Measurements from ENCODE around the gene CYB561D1. TPM values are rescaled to one million over a fixed set of nuclear protein-coding genes. Genes with fewer than 3 reads are reported as not detected.

The CYB561D1 gene
- total RNA-seq, 1 donor, result 10.5 TPM

- Histone ChIP-seq H3K4me1 (ENCODE audit: insufficient read depth, low read length) (peaks cover 11% of the 10 kb centered on the region), H3K9me3 (ENCODE audit: low read depth, low read length) (no peaks in the 10 kb centered on the region), H3K27me3 (ENCODE audit: insufficient read depth, low read length) (no peaks in the 10 kb centered on the region), H2AFZ (ENCODE audit: low read length) (no peak overlapping the region), H3K36me3 (ENCODE audit: insufficient read depth, low read length) (peaks cover 15% of the 10 kb centered on the region), H3K27ac (ENCODE audit: low read depth, low read length) (no peak overlapping the region), H3K79me2 (ENCODE audit: insufficient read depth, low read length) (peaks cover 22% of the 10 kb centered on the region), H3K4me3 (ENCODE audit: insufficient read depth, low read length) (no peak overlapping the region), H3K4me2 (ENCODE audit: insufficient read depth, low read length) (no peak overlapping the region), H4K20me1 (ENCODE audit: insufficient read depth, low read length) (peaks cover 5% of the 10 kb centered on the region)
- TF ChIP-seq CTCF (IDR thresholded peaks at IDR 0.05; ENCODE audit: extremely low read depth, low read depth, low read length), result no peak
- DNase-seq (ENCODE audit: insufficient read length, low spot score, missing footprints), result peak; percentile 6
These were observed 2.5 kb upstream of the CYB561D1 start for GRCh38 chr1:109491372-109491771.

- H3K27ac ChIP-seq (ENCODE audit: low read depth, low read length), result no peak overlapping the region
- H3K79me2 ChIP-seq (ENCODE audit: insufficient read depth, low read length), result peaks cover 32% of the 10 kb centered on the region
- DNase-seq (ENCODE audit: insufficient read length, low spot score, missing footprints), result peak; percentile 37
These were observed 1.1 kb upstream of the CYB561D1 start for GRCh38 chr1:109492779-109493178.

GRCh38 chr1:109493227-109493626, 667 bp upstream of the CYB561D1 start:
- Histone ChIP-seq H2AFZ (ENCODE audit: low read length) (peak overlapping the region; percentile 99), H3K9me3 (ENCODE audit: low read depth, low read length) (no peaks in the 10 kb centered on the region), H3K79me2 (ENCODE audit: insufficient read depth, low read length) (peaks cover 36% of the 10 kb centered on the region), H3K4me3 (ENCODE audit: insufficient read depth, low read length) (peak overlapping the region; percentile 100), H3K27ac (ENCODE audit: low read depth, low read length) (no peak overlapping the region), H3K4me2 (ENCODE audit: insufficient read depth, low read length) (peak overlapping the region; percentile 83), H3K36me3 (ENCODE audit: insufficient read depth, low read length) (peaks cover 31% of the 10 kb centered on the region), H4K20me1 (ENCODE audit: insufficient read depth, low read length) (peaks cover 13% of the 10 kb centered on the region), H3K27me3 (ENCODE audit: insufficient read depth, low read length) (no peaks in the 10 kb centered on the region), H3K4me1 (ENCODE audit: insufficient read depth, low read length) (peaks cover 11% of the 10 kb centered on the region)
- TF ChIP-seq CTCF (IDR thresholded peaks at IDR 0.05; ENCODE audit: extremely low read depth, low read depth, low read length), result no peak
- peak; percentile 86 for DNase-seq (ENCODE audit: insufficient read length, low spot score, missing footprints)

More at GRCh38 chr1:109492779-109493178, 1.1 kb upstream of the CYB561D1 start:
- TF ChIP-seq CTCF (IDR thresholded peaks at IDR 0.05; ENCODE audit: extremely low read depth, low read depth, low read length), result no peak
- peak overlapping the region; percentile 99 for H2AFZ ChIP-seq (ENCODE audit: low read length)
- peaks cover 13% of the 10 kb centered on the region for H4K20me1 ChIP-seq (ENCODE audit: insufficient read depth, low read length)
- no peak overlapping the region for H3K4me2 ChIP-seq (ENCODE audit: insufficient read depth, low read length)
- no peaks in the 10 kb centered on the region for H3K9me3 ChIP-seq (ENCODE audit: low read depth, low read length)
- H3K4me1 ChIP-seq (ENCODE audit: insufficient read depth, low read length), result peaks cover 11% of the 10 kb centered on the region
- no peak overlapping the region for H3K4me3 ChIP-seq (ENCODE audit: insufficient read depth, low read length)
- H3K36me3 ChIP-seq (ENCODE audit: insufficient read depth, low read length), result peaks cover 29% of the 10 kb centered on the region
- no peaks in the 10 kb centered on the region for H3K27me3 ChIP-seq (ENCODE audit: insufficient read depth, low read length)

GRCh38 chr1:109495738-109496137, 1.8 kb downstream of the CYB561D1 start:
- Histone ChIP-seq H3K4me1 (ENCODE audit: insufficient read depth, low read length) (peaks cover 11% of the 10 kb centered on the region), H3K4me3 (ENCODE audit: insufficient read depth, low read length) (no peak overlapping the region), H3K36me3 (ENCODE audit: insufficient read depth, low read length) (peaks cover 34% of the 10 kb centered on the region), H3K9me3 (ENCODE audit: low read depth, low read length) (no peaks in the 10 kb centered on the region), H3K27me3 (ENCODE audit: insufficient read depth, low read length) (no peaks in the 10 kb centered on the region), H2AFZ (ENCODE audit: low read length) (no peak overlapping the region), H4K20me1 (ENCODE audit: insufficient read depth, low read length) (peaks cover 20% of the 10 kb centered on the region), H3K4me2 (ENCODE audit: insufficient read depth, low read length) (no peak overlapping the region), H3K79me2 (ENCODE audit: insufficient read depth, low read length) (peaks cover 41% of the 10 kb centered on the region), H3K27ac (ENCODE audit: low read depth, low read length) (no peak overlapping the region)
- TF ChIP-seq CTCF (IDR thresholded peaks at IDR 0.05; ENCODE audit: extremely low read depth, low read depth, low read length), result no peak
- DNase-seq (ENCODE audit: insufficient read length, low spot score, missing footprints), result no peak

All from osteoblast (primary cell).